OCI-LY3 (cell line): ENCODE measurements around the gene GALNT2.

Experiments used
- H2AFZ ChIP-seq: fragments of 200-600, 300-600 bp; shearing (Covaris generic); 2 replicates; pipeline ENCODE4 v1.6.0; 2014; ENCODE audit warnings: antibody characterized with exemption, low read depth, low read length
- H3K27ac ChIP-seq: fragments of 200-600, 300-600 bp; sonication (generic); 2 replicates; pipeline ENCODE4 v1.5.1; 2014; ENCODE audit warnings: mild to moderate bottlenecking, low read length, moderate library complexity, mixed read lengths
- H3K27me3 ChIP-seq: fragments of 200-600, 300-600 bp; sonication (generic); 2 replicates; pipeline ENCODE4 v1.6.1; 2014; ENCODE audit warnings: low read depth, low read length, mixed read lengths
- H3K36me3 ChIP-seq: fragments of 200-600, 300-600 bp; sonication (generic); replicated peaks from 2 replicates; pipeline ENCODE3; 2014; ENCODE audit warnings: low read depth, low read length, mixed read lengths
- H3K4me1 ChIP-seq: fragments of 300-600, 200-600 bp; sonication (generic); 2 replicates; pipeline ENCODE4 v1.6.1; 2014; ENCODE audit warnings: low read length, mixed read lengths
- H3K4me2 ChIP-seq: fragments of 200-600, 300-600 bp; sonication (generic); 2 replicates; pipeline ENCODE4 v1.6.1; 2014; ENCODE audit warnings: low read length, mixed read lengths
- H3K4me3 ChIP-seq: fragments of 300-600, 200-600 bp; sonication (generic); 2 replicates; pipeline ENCODE4 v1.5.1; 2014; ENCODE audit warnings: antibody characterized with exemption, mild to moderate bottlenecking, low read length, moderate library complexity
- H3K79me2 ChIP-seq: fragments of 300-600, 200-600 bp; shearing (Covaris generic); 2 replicates; pipeline ENCODE4 v1.6.1; 2014; ENCODE audit warnings: mild to moderate bottlenecking, low read length, mixed read lengths
- H3K9ac ChIP-seq: fragments of 300-600, 200-600 bp; shearing (Covaris generic); 2 replicates; pipeline ENCODE4 v1.6.0; 2014; ENCODE audit warnings: mild to moderate bottlenecking, low read length, moderate library complexity
- H3K9me3 ChIP-seq: fragments of 200-600, 300-600 bp; shearing (Covaris generic); 2 replicates; pipeline ENCODE4 v1.6.1; 2014; ENCODE audit warnings: low read length, mixed read lengths; ENCODE audit not compliant: insufficient read depth
- H4K20me1 ChIP-seq: fragments of 200-600, 300-600 bp; sonication (generic); 2 replicates; pipeline ENCODE4 v1.6.1; 2016; ENCODE audit warnings: low read length, mixed read lengths; ENCODE audit not compliant: insufficient read depth
- EZH2phosphoT487 ChIP-seq: fragments of 200-600 bp; shearing (Covaris generic); IDR thresholded peaks from 2 replicates; pipeline ENCODE4 v1.6.1; 2018; ENCODE audit warnings: antibody characterized with exemption, mixed run types, low read depth
- TF ChIP-seq, protein P1 (sequence below): fragments of 200-600, 300-600 bp; sonication (generic); IDR thresholded peaks from 2 replicates; pipeline ENCODE4 v1.5.1; 2014; ENCODE audit warnings: antibody characterized with exemption, low read length, low read depth

GALNT2 gene

DNA sequence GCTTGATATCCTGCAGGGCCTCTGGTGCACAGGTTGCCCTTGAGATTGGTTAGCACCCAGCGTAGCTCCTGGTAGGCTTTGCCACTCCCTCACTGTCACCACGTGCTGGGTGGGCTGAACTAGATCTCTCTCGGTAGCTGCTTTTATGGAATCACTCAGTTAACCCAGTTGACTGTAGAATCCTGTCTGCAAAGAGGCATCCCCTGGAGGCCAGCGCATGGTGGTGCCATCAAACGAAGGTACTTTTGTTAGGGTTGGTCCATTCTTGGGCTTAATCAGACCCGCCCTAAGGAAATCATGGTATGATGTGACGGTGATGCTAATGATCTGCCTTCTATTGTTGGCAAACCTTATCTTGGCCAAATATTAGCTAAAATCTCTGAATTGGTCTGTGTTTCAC is 153.4 kb downstream of the GALNT2 start:
- Histone ChIP-seq H3K27me3 (no peaks in the 10 kb centered on the region), H3K4me2 (no peak overlapping the region), H3K4me1 (no peaks in the 10 kb centered on the region), H4K20me1 (peaks cover 10% of the 10 kb centered on the region; the same call in 1 of the 2 replicates), H3K27ac (no peak overlapping the region), H3K79me2 (no peaks in the 10 kb centered on the region), H3K9ac (no peak overlapping the region), H3K4me3 (no peak overlapping the region), H3K36me3 (no peaks in the 10 kb centered on the region), H2AFZ (no peak overlapping the region), H3K9me3 (no peaks in the 10 kb centered on the region)
- TF ChIP-seq EZH2phosphoT487, result no peak
- TF ChIP-seq, protein P1, sequence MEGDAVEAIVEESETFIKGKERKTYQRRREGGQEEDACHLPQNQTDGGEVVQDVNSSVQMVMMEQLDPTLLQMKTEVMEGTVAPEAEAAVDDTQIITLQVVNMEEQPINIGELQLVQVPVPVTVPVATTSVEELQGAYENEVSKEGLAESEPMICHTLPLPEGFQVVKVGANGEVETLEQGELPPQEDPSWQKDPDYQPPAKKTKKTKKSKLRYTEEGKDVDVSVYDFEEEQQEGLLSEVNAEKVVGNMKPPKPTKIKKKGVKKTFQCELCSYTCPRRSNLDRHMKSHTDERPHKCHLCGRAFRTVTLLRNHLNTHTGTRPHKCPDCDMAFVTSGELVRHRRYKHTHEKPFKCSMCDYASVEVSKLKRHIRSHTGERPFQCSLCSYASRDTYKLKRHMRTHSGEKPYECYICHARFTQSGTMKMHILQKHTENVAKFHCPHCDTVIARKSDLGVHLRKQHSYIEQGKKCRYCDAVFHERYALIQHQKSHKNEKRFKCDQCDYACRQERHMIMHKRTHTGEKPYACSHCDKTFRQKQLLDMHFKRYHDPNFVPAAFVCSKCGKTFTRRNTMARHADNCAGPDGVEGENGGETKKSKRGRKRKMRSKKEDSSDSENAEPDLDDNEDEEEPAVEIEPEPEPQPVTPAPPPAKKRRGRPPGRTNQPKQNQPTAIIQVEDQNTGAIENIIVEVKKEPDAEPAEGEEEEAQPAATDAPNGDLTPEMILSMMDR, result no peak

DNA sequence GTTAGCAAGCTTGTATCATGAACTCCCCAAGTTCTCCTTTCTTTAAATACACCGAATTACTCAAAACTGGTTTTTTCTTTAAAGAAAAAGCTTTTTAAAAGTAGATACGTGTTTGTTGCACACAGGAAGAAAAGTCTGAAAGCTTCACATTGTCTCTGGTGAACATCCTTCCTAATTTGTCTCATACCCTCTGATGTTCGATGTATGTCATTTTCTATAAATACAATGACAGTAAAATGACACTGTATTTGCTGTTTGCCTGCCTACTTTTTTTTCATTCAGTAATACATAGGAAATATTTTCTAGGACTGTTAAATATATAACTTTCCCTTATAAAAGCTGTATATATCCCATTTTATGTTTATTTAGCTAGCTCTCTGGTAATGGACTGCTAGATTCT is 153.9 kb downstream of the GALNT2 start:
- Histone ChIP-seq H3K36me3 (no peaks in the 10 kb centered on the region), H3K27me3 (no peaks in the 10 kb centered on the region), H3K4me3 (no peak overlapping the region), H3K4me1 (no peaks in the 10 kb centered on the region), H3K9ac (no peak overlapping the region), H2AFZ (no peak overlapping the region), H4K20me1 (peaks cover 10% of the 10 kb centered on the region; the same call in 1 of the 2 replicates), H3K79me2 (no peaks in the 10 kb centered on the region), H3K27ac (no peak overlapping the region), H3K4me2 (no peak overlapping the region), H3K9me3 (no peaks in the 10 kb centered on the region)
- TF ChIP-seq EZH2phosphoT487, result no peak
- TF ChIP-seq, protein P1, result no peak

DNA sequence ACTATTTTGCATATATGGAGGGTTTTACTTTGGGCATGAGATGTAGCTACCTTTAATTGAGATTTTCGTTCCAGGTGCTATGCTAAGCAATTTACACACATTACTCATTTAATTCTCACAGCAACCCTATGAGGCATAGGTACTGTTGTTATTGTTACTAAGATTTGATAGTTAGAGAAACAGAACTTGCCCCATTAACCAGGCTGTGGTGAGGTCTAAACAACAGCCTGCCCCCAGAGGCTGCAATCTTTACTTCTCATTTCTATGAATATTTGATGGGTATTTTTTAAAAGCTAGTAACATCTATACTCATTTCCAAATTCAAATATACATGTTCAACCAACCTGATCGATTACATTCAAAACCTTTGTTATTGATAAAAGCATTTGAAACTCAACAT is 155.6 kb downstream of the GALNT2 start:
- no peak overlapping the region for H3K27ac ChIP-seq
- H4K20me1 ChIP-seq, result peaks cover 7% of the 10 kb centered on the region; the same call in 1 of the 2 replicates
- H3K79me2 ChIP-seq, result no peaks in the 10 kb centered on the region
- H3K9ac ChIP-seq, result no peak overlapping the region
- no peak overlapping the region for H2AFZ ChIP-seq
- H3K4me1 ChIP-seq, result no peaks in the 10 kb centered on the region
- no peaks in the 10 kb centered on the region for H3K9me3 ChIP-seq
- TF ChIP-seq, protein P1, result no peak
- no peaks in the 10 kb centered on the region for H3K27me3 ChIP-seq
- no peak overlapping the region for H3K4me2 ChIP-seq
- no peaks in the 10 kb centered on the region for H3K36me3 ChIP-seq
- H3K4me3 ChIP-seq, result no peak overlapping the region

DNA sequence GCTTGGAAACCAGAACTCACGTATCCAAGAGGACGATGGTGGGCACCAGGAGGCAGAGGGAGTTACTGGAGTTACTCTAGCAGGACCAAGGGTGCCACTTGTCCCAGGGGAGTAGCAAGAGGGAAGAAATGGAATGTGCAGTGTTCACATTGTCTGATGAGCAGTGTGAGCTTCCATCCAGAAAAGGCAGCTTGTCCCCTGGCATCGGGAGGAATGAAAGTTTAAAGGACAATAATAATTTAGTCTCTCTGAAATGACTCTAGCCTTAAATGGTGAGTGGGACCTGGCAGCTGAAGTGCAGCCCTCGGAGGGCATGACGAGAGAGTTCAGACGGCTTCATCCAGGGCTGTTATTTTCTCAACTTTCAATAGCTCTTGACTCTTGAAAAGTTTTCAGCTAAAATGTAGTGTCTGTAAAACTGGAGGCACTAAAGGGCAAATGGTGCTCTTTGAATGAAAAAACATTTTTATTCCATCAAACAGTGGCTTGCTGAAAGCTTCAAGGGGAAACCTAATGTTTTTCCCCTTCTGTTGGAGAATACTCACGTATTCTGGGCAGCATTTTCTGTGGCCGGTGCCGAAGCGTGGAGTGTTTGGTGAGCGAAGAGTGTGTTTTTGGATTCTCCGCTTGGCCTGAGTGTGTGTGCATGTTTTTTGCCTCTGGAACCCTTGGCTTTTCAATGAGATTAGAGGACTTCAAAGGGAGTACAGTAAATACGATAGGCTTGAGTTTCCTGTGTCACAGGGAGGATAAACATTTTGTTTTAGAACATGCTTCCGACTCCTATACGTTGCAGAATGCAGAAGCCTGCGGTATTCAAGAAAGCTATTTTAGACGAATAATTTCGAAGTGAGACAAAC is 157.3 kb downstream of the GALNT2 start:
- H3K36me3 ChIP-seq, result no peaks in the 10 kb centered on the region
- peaks cover 7% of the 10 kb centered on the region; the same call in 1 of the 2 replicates for H4K20me1 ChIP-seq
- H3K27me3 ChIP-seq, result no peaks in the 10 kb centered on the region
- no peak overlapping the region for H3K4me2 ChIP-seq
- no peak for TF ChIP-seq EZH2phosphoT487
- TF ChIP-seq, protein P1, result no peak
- H3K9me3 ChIP-seq, result no peaks in the 10 kb centered on the region
- H3K4me3 ChIP-seq, result no peak overlapping the region
- no peak overlapping the region for H3K27ac ChIP-seq
- H3K9ac ChIP-seq, result no peak overlapping the region
- no peaks in the 10 kb centered on the region for H3K4me1 ChIP-seq
- no peak overlapping the region for H2AFZ ChIP-seq
- H3K79me2 ChIP-seq, result no peaks in the 10 kb centered on the region
